Colonic mucosa (tissue), 4 donors: ENCODE measurements around the gene NUP210. TPM values are rescaled to one million over a fixed set of nuclear protein-coding genes. Genes with fewer than 3 reads are reported as not detected.

Experiments used
- DNase-seq: peaks from one replicate; pipeline ENCODE4 v3.0.0-alpha.2; 2020
- H3K27ac ChIP-seq: fragments of 200-600 bp; one replicate; pipeline ENCODE4 v1.8.0; 2021
- H3K27me3 ChIP-seq: fragments of 200-600 bp; one replicate; pipeline ENCODE4 v1.8.0; 2021
- H3K36me3 ChIP-seq: fragments of 200-600 bp; one replicate; pipeline ENCODE4 v1.8.0; 2021
- H3K4me1 ChIP-seq: fragments of 200-600 bp; one replicate; pipeline ENCODE4 v1.8.0; 2021; ENCODE audit warnings: mild to moderate bottlenecking
- H3K4me3 ChIP-seq: fragments of 200-600 bp; one replicate; pipeline ENCODE4 v1.8.0; 2021
- H3K9ac ChIP-seq, 2 donors: one replicate each; pipeline ENCODE4 v1.7.0; 2013; ENCODE audit warnings: control low read depth in 2 of 2, low read depth in 2 of 2, low read length in 2 of 2
- H3K9me3 ChIP-seq: fragments of 200-600 bp; one replicate; pipeline ENCODE4 v1.8.0; 2021
- CTCF ChIP-seq: fragments of 200-600 bp; IDR thresholded peaks from one replicate; pipeline ENCODE4 v1.8.0; 2022; ENCODE audit warnings: antibody characterized with exemption, mild to moderate bottlenecking
- intact Hi-C: fragments of 100-400 bp; cut with DNase I; formaldehyde crosslinking; loops from one replicate; pipeline ENCODE4 v1.14.1; 2022
- total RNA-seq, 2 donors: library from RNA; stranded (reverse); fragmentation: NEBNext Ultra II Directional in 1 of 2; extraction: Animal tissue kit (Norgen Biotek cat#: 25700) in 1 of 2; gene quantifications; one replicate each; pipeline ENCODE4 v1.2.1, GENCODE V29; 2021
- donor health status: healthy.
- donor health status: DM: no; HTN: no; CAD: no.
- donor health status: DM: no; HTN: no; CAD: no.

The NUP210 gene
- total RNA-seq, 2 donors from 2014 or later: 7.5 to 23.8 TPM

- no peaks in the 10 kb centered on the region for H3K9me3 ChIP-seq
- peaks cover 39% of the 10 kb centered on the region for H3K27me3 ChIP-seq
- H3K4me1 ChIP-seq: no peaks in the 10 kb centered on the region
- H3K9ac ChIP-seq: peak overlapping the region in 1 of 2 donors; percentile 26
- H3K36me3 ChIP-seq: no peaks in the 10 kb centered on the region
- intact Hi-C loops: no loop called here
- H3K27ac ChIP-seq: peak overlapping the region; percentile 55
- H3K4me3 ChIP-seq: no peak overlapping the region
- TF ChIP-seq CTCF: no peak
- no peak for DNase-seq
These were observed 139.2 kb downstream of the NUP210 start for GRCh38 chr3:13280811-13281506.

GRCh38 chr3:13280122-13280790 is 139.9 kb downstream of the NUP210 start:
- intact Hi-C loops: no loop called here

GRCh38 chr3:13279532-13279910 is 140.6 kb downstream of the NUP210 start:
- Histone ChIP-seq H3K9ac (no peak overlapping the region), H3K4me3 (no peak overlapping the region), H3K27ac (no peak overlapping the region), H3K4me1 (no peaks in the 10 kb centered on the region), H3K36me3 (no peaks in the 10 kb centered on the region), H3K27me3 (peaks cover 29% of the 10 kb centered on the region), H3K9me3 (no peaks in the 10 kb centered on the region)
- no peak for TF ChIP-seq CTCF
- intact Hi-C loops: no loop called here
- DNase-seq: no peak

More at GRCh38 chr3:13280122-13280790, 139.9 kb downstream of the NUP210 start:
- Histone ChIP-seq H3K4me3 (no peak overlapping the region), H3K27me3 (peaks cover 36% of the 10 kb centered on the region), H3K36me3 (no peaks in the 10 kb centered on the region), H3K27ac (no peak overlapping the region), H3K4me1 (no peaks in the 10 kb centered on the region), H3K9ac (no peak overlapping the region), H3K9me3 (no peaks in the 10 kb centered on the region)
- no peak for TF ChIP-seq CTCF
- no peak for DNase-seq

GRCh38 chr3:13278783-13279531 is 141.2 kb downstream of the NUP210 start:
- no peak for DNase-seq
- TF ChIP-seq CTCF: no peak
- H3K27ac ChIP-seq: no peak overlapping the region
- no peak overlapping the region for H3K9ac ChIP-seq
- H3K36me3 ChIP-seq: no peaks in the 10 kb centered on the region
- no peak overlapping the region for H3K4me3 ChIP-seq
- H3K9me3 ChIP-seq: no peaks in the 10 kb centered on the region
- H3K4me1 ChIP-seq: no peaks in the 10 kb centered on the region
- intact Hi-C loops: no loop called here
- peaks cover 25% of the 10 kb centered on the region for H3K27me3 ChIP-seq

- no peak overlapping the region for H3K4me3 ChIP-seq
- no peaks in the 10 kb centered on the region for H3K36me3 ChIP-seq
- TF ChIP-seq CTCF: no peak
- intact Hi-C loops: no loop called here
- H3K4me1 ChIP-seq: no peaks in the 10 kb centered on the region
- no peak overlapping the region for H3K27ac ChIP-seq
- H3K27me3 ChIP-seq: peaks cover 17% of the 10 kb centered on the region
- H3K9me3 ChIP-seq: no peaks in the 10 kb centered on the region
- no peak for DNase-seq
- H3K9ac ChIP-seq: no peak overlapping the region
These were observed 142.1 kb downstream of the NUP210 start for GRCh38 chr3:13277860-13278531.
